ENCODE results near the gene STX10. TPM values are rescaled to one million over a fixed set of nuclear protein-coding genes. Genes with fewer than 3 reads are reported as not detected.
A peak's percentile ranks its signal among the peaks of the same experiment; 100 is the strongest.

STX10 gene
- total and polyA plus RNA-seq, 9 of the 15 experiments (the other 6 are each of a cell fraction or from before 2014, with no cell fraction given): 0.51 to 66.3 (median 31.0) TPM

GRCh38 chr19:13163609-13164342 lies 13.6 kb upstream of the STX10 start (continued):
- TF ChIP-seq KDM1A (IDR thresholded peaks at IDR 0.05): peak; percentile 28 to 31; a peak in 1 of 4 replicates
- peak; percentile 72 for TF ChIP-seq SMAD4 (CRISPR knock-in tag; conservative IDR thresholded peaks at IDR 0.05)
- peak; percentile 1 for TF ChIP-seq HNRNPLL (IDR thresholded peaks at IDR 0.05; ENCODE audit: low read depth, low read length, poor library complexity, severe bottlenecking)
- no peak for TF ChIP-seq DLX4 (CRISPR knock-in tag; IDR thresholded peaks at IDR 0.05)
- peak; percentile 80 for TF ChIP-seq POLR2G (IDR thresholded peaks at IDR 0.05; ENCODE audit: low read depth, low read length)
- peak; percentile 17 for TF ChIP-seq PHF20 (IDR thresholded peaks at IDR 0.05; ENCODE audit: partially characterized antibody)
- no peak for TF ChIP-seq TFE3 (CRISPR knock-in tag; IDR thresholded peaks at IDR 0.05)
- TF ChIP-seq CREB1 (IDR thresholded peaks at IDR 0.05): no peak; the same call in 1 of the 2 replicates
- TF ChIP-seq CREB1 (CRISPR knock-in tag; IDR thresholded peaks at IDR 0.05): peak; percentile 29; the same call in 1 of the 2 replicates
- TF ChIP-seq BRD9 (IDR thresholded peaks at IDR 0.05; ENCODE audit: low read depth, partially characterized antibody): peak; percentile 59
- peak; percentile 64 for TF ChIP-seq RBM39 (optimal IDR thresholded peaks at IDR 0.05; ENCODE audit: low read depth, low read length)
- TF ChIP-seq NKRF (IDR thresholded peaks at IDR 0.05; ENCODE audit: borderline replicate concordance): no peak
- TF ChIP-seq ZBTB1 (CRISPR knock-in tag; IDR thresholded peaks at IDR 0.05; ENCODE audit: borderline replicate concordance, low read depth): no peak
- TF ChIP-seq PRDM10 (IDR thresholded peaks at IDR 0.05; ENCODE audit: partially characterized antibody): peak; percentile 70
- no peak for TF ChIP-seq ETV6 (IDR thresholded peaks at IDR 0.05; ENCODE audit: borderline replicate concordance in 1 of 2, low read depth in 2 of 2, low read length in 1 of 2)
- no peak for TF ChIP-seq ETV6 (CRISPR knock-in tag; IDR thresholded peaks at IDR 0.05; ENCODE audit: borderline replicate concordance)
- no peak for TF ChIP-seq TEAD2 (tag; IDR thresholded peaks at IDR 0.05)

Measured in K562 (cell line).